ENCODE data around the gene NPC1. TPM values are rescaled to one million over a fixed set of nuclear protein-coding genes. Genes with fewer than 3 reads are reported as not detected.

NPC1 gene
- total and polyA plus RNA-seq, 2 of the 8 experiments (the other 6 are each of a cell fraction or from before 2014, with no cell fraction given): 34.1 to 39.5 TPM

- TF ChIP-seq RAD21 (IDR thresholded peaks at IDR 0.05 in 1 of 2, conservative IDR thresholded peaks at IDR 0.05 in 1 of 2; ENCODE audit: low read depth in 2 of 2, low read length in 2 of 2): no peak
Observed at GRCh38 chr18:23595591-23595990, 9.3 kb upstream of the NPC1 start (continued).

Data from H1 (cell line).